Measurements from ENCODE around the gene PFAS.

- TF ChIP-seq CTCF (IDR thresholded peaks at IDR 0.05) = no peak
- TF ChIP-seq POLR2A (IDR thresholded peaks at IDR 0.05) = no peak
Measured at GRCh38 chr17:8287651-8288335, 38.7 kb downstream of the PFAS start.
